ENCODE measurements around the gene EID2B.
A peak's percentile ranks its signal among the peaks of the same experiment; 100 is the strongest.

Gene EID2B, protein sequence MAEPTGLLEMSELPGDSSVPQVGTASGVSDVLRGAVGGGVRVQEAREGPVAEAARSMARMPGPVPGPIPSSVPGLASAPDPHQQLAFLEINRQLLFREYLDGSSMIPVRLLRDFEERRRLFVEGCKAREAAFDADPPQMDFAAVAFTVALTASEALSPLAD

DNA sequence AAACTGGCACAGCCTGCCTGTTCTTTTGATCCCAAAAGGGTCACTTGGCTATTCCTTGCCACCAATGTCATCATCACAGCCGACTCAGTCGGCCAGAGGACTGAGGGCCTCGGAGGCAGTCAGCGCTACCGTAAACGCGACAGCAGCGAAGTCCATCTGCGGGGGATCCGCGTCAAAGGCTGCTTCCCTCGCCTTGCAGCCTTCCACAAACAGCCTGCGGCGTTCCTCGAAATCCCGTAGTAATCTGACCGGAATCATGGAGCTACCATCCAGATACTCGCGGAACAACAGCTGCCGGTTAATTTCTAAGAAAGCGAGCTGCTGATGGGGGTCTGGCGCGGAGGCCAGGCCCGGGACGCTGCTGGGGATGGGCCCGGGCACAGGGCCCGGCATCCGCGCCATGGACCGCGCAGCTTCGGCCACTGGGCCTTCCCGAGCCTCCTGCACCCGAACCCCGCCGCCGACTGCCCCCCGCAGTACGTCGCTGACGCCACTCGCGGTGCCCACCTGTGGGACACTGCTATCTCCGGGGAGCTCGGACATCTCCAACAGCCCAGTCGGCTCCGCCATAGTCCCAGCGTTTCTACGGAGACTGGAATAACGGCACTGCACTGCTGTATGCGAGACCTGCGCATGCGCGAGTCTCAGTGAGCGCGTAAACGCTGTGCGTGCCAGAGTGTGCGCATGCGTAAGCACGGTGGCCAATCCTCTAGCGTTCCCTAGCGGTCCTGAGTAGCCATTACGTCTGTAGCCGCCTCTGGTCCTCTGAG, at the start of gene EID2B:
EID2B (minus strand) TSS at position 620 of the 770 bp plus-strand sequence; CDS start at position 570, 50 bp downstream.
- H3K4me3 ChIP-seq (ENCODE audit: low read depth, low read length): peak within 1 kb of the TSS; percentile 94
- DNase-seq (ENCODE audit: low read depth): peak; percentile 94
- TF ChIP-seq, protein P1, sequence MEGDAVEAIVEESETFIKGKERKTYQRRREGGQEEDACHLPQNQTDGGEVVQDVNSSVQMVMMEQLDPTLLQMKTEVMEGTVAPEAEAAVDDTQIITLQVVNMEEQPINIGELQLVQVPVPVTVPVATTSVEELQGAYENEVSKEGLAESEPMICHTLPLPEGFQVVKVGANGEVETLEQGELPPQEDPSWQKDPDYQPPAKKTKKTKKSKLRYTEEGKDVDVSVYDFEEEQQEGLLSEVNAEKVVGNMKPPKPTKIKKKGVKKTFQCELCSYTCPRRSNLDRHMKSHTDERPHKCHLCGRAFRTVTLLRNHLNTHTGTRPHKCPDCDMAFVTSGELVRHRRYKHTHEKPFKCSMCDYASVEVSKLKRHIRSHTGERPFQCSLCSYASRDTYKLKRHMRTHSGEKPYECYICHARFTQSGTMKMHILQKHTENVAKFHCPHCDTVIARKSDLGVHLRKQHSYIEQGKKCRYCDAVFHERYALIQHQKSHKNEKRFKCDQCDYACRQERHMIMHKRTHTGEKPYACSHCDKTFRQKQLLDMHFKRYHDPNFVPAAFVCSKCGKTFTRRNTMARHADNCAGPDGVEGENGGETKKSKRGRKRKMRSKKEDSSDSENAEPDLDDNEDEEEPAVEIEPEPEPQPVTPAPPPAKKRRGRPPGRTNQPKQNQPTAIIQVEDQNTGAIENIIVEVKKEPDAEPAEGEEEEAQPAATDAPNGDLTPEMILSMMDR (IDR thresholded peaks at IDR 0.05; ENCODE audit: low read depth, low read length, missing control alignments): peak; percentile 98
- in situ Hi-C loops (cut with HindIII; ENCODE audit: low sequenced_read_pairs): no loop called here

DNA sequence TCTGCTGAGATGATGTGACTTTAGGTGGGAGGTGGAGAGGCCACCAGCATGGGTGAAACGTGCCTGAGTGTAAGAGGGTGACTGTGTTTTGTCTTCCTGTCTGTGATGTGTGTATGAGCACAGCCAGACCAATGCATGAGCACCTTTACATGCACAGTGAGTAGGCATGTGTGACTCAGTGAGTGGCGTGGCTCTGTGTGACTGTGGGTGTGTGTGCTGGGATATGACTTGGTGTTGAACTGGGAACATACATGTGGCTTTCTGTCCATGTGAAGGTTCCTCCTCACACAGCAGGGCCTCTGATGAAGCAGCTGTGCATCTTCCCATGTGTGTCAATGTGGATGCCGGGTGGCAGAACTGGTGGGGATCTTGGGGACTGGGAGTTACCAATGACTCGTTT, 49.8 kb upstream of the EID2B start:
- in situ Hi-C loops (cut with HindIII; ENCODE audit: low sequenced_read_pairs): no loop called here
- DNase-seq (ENCODE audit: low read depth): no peak
- H3K4me3 ChIP-seq (ENCODE audit: low read depth, low read length): no peak overlapping the region
- TF ChIP-seq, protein P1 (IDR thresholded peaks at IDR 0.05; ENCODE audit: low read depth, low read length, missing control alignments): no peak

DNA sequence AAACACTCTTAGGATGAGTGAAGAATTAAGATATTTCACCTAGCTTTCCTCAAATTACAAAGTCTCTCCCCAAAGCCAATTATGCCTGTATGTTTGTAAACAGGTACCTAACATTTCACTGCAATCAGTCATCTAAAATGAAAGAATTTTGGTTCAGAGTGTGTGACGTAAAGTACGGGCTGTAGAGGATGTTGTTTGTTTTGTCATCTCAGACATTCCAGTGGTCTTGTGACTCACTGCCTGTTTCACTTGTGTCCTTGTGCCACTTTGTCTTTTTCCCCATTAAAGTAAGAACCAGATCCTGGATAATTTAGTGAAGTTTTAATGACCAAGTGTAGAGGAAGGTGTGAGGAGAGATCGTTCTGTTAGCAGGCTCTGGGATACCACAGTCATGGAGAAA, 36.0 kb upstream of the EID2B start:
- in situ Hi-C loops (cut with HindIII; ENCODE audit: low sequenced_read_pairs): no loop called here
- H3K4me3 ChIP-seq (ENCODE audit: low read depth, low read length): no peak overlapping the region
- TF ChIP-seq, protein P1 (IDR thresholded peaks at IDR 0.05; ENCODE audit: low read depth, low read length, missing control alignments): no peak
- no peak for DNase-seq (ENCODE audit: low read depth)

DNA sequence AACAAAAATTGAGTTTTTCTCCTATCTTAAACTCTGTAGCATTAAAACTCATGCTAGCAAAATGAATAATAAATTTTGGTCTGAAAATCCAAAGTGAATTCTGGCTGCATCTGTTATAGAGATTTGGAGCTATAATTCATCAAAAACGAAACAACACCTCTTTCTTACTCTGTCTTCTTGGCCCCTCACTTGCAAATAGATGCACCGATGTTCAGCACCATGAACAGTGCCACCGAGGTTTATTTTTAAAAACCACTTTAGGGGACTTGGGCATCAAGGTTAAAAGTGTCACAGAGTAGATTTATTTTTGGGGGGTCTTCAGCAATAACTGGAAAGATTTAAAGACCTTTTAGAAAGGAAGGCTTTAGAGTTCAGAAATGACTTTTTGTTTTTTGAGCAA, 33.4 kb upstream of the EID2B start:
- no peak for DNase-seq (ENCODE audit: low read depth)
- TF ChIP-seq, protein P1 (IDR thresholded peaks at IDR 0.05; ENCODE audit: low read depth, low read length, missing control alignments): no peak
- no peak overlapping the region for H3K4me3 ChIP-seq (ENCODE audit: low read depth, low read length)
- in situ Hi-C loops (cut with HindIII; ENCODE audit: low sequenced_read_pairs): no loop called here

DNA sequence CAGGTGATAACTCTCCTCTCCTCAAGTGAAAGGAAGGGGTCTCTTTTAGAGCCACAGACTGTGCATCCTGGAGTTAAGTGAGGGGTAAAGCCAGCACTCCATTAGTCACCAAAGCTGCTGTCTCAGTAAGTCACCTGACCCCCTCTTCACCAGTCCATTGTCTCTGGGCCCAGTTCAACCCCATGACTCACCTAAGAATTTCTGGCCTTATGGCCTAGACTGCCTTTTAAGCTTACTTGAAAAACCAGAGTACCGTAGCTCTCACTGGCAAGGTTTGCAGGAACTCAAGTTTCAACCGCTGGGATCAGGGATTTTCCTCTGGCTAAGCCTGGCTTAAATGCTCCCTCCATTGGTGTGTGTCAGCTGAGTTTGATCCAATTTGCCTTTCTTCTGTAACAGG, 30.8 kb upstream of the EID2B start:
- no peak overlapping the region for H3K4me3 ChIP-seq (ENCODE audit: low read depth, low read length)
- DNase-seq (ENCODE audit: low read depth): no peak
- TF ChIP-seq, protein P1 (IDR thresholded peaks at IDR 0.05; ENCODE audit: low read depth, low read length, missing control alignments): no peak
- in situ Hi-C loops (cut with HindIII; ENCODE audit: low sequenced_read_pairs): no loop called here

DNA sequence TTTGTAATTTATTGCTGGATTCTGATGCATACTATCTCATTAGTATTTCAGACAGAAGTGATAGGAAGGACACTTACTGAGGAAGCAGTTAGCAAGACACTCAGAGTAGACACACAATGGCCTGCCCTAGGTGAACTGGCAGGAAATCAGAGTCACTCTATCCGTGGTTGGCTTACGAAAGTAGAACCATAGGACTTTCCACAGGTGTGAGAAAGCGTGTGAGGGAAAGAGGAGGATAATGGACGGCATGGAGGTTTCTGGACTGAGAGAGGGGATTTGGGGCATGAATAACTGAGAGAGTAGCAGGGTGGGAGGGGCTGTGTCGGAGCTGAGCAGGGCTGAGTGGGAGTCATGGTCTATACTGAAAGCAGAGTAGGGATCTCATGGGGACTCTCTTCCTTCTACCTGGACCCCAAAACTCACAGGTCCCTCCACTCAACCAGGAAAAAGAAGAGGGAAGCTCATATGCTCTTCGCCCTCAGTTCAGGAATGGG, 26.0 kb upstream of the EID2B start:
- in situ Hi-C loops (cut with HindIII; ENCODE audit: low sequenced_read_pairs): no loop called here
- DNase-seq (ENCODE audit: low read depth): no peak
- H3K4me3 ChIP-seq (ENCODE audit: low read depth, low read length): no peak overlapping the region
- TF ChIP-seq, protein P1 (IDR thresholded peaks at IDR 0.05; ENCODE audit: low read depth, low read length, missing control alignments): no peak

Data from astrocyte of the cerebellum (primary cell).